GM18873 (cell line): ENCODE measurements around the gene MAL.
"Not testable (repeated sequence)": the region's sequence is repeated elsewhere in the genome, so short reads cannot be mapped to it uniquely, and the experiment has no call there.

Experiments used
- ATAC-seq: cut with Tn5 transposase; IDR thresholded peaks from one replicate; pipeline ENCODE4 v1.9.1; 2021; ENCODE audit warnings: mild to moderate bottlenecking, moderate library complexity, moderate number of reproducible peaks; ENCODE audit not compliant: unreplicated experiment, low FRiP score

Gene MAL

GRCh38 chr2:95031076-95031725 lies 5.7 kb downstream of the MAL start:
- no peak for ATAC-seq

GRCh38 chr2:95031726-95032116 lies 6.2 kb downstream of the MAL start:
- ATAC-seq, result no peak

GRCh38 chr2:95032341-95032740 lies 6.8 kb downstream of the MAL start:
- ATAC-seq, result no peak

- ATAC-seq, result no peak
These were observed 7.5 kb downstream of the MAL start for GRCh38 chr2:95032868-95033603.

- ATAC-seq, result no peak
These were observed 8.7 kb downstream of the MAL start for GRCh38 chr2:95034221-95034620.

GRCh38 chr2:95034818-95035217 lies 9.3 kb downstream of the MAL start:
- no peak for ATAC-seq

GRCh38 chr2:95036596-95037383 lies 11.3 kb downstream of the MAL start:
- no peak for ATAC-seq

- ATAC-seq, result no peak
These were observed 11.9 kb downstream of the MAL start for GRCh38 chr2:95037384-95037839.

GRCh38 chr2:95037841-95038585 lies 12.5 kb downstream of the MAL start:
- ATAC-seq, result not testable (repeated sequence)

- ATAC-seq, result no peak
These were observed 13.3 kb downstream of the MAL start for GRCh38 chr2:95038635-95039298.

GRCh38 chr2:95039363-95039762 lies 13.9 kb downstream of the MAL start:
- no peak for ATAC-seq

- no peak for ATAC-seq
These were observed 14.5 kb downstream of the MAL start for GRCh38 chr2:95039978-95040377.

GRCh38 chr2:95040426-95040825 lies 14.9 kb downstream of the MAL start:
- no peak for ATAC-seq

GRCh38 chr2:95041060-95041823 lies 15.7 kb downstream of the MAL start:
- no peak for ATAC-seq

GRCh38 chr2:95041824-95042442 lies 16.4 kb downstream of the MAL start:
- ATAC-seq, result no peak

GRCh38 chr2:95042472-95043271 lies 17.2 kb downstream of the MAL start:
- ATAC-seq, result no peak

GRCh38 chr2:95043300-95044093 lies 18.0 kb downstream of the MAL start:
- ATAC-seq, result no peak
